Pancreas (tissue), 10 donors: ENCODE measurements around the gene F5. TPM values are rescaled to one million over a fixed set of nuclear protein-coding genes. Genes with fewer than 3 reads are reported as not detected.

Experiments
- ATAC-seq, 4 donors: fragments of 200-7000 bp; cut with Tn5 transposase; one replicate each; pipeline versions ENCODE4 v1.8.0 to v1.9.1; 2020; ENCODE audit warnings: mild to moderate bottlenecking in 4 of 4, moderate library complexity in 4 of 4
- DNase-seq, 6 donors: peaks; one replicate each; pipeline ENCODE4 v3.0.0-alpha.2; 2020
- FAIRE-seq: peaks from 2 replicates; lab custom pipeline; 2012; peaks lifted over from hg19 to GRCh38; lab: Jason Lieb, UNC
- H3K27ac ChIP-seq, 4 donors: fragments of 200-600 bp; sonication (generic); 1 replicate in 3 of 4; 2 replicates in 1 of 4; pipeline versions ENCODE4 v1.5.0 to v1.8.0; 2020
- H3K27me3 ChIP-seq, 4 donors: fragments of 200-600 bp; one replicate each; pipeline ENCODE4 v1.8.0; 2021
- H3K36me3 ChIP-seq, 3 donors: fragments of 200-600 bp; sonication (generic) in 1 of 3; one replicate each; pipeline versions ENCODE4 v1.5.0 to v1.8.0; 2020 to 2021
- H3K4me1 ChIP-seq, 3 donors: fragments of 200-600 bp; one replicate each; pipeline ENCODE4 v1.8.0; 2021
- H3K4me3 ChIP-seq, 4 donors: fragments of 200-600 bp; sonication (generic) in 2 of 4; one replicate each; pipeline versions ENCODE4 v1.5.0 to v1.8.0; 2020 to 2021
- H3K9me3 ChIP-seq, 4 donors: fragments of 200-600 bp; one replicate each; pipeline ENCODE4 v1.8.0; 2021
- WGBS, 2 donors: extraction: QIAGEN DNeasy Blood & Tissue Kit; methylation state at CpG; one replicate each; pipeline ENCODE4 v1.1.7; 2013; 5-methylcytosine and 5-hydroxymethylcytosine counted together
- intact Hi-C, 3 donors: fragments of 100-400 bp; cut with DNase I; formaldehyde crosslinking; loops; one replicate each; pipeline versions ENCODE4 v1.11.1 to v1.14.2; 2022
- polyA plus RNA-seq, 2 donors: library from polyadenylated mRNA; stranded (reverse); fragments of 200-250 nt; gene quantifications; one replicate each; pipeline ENCODE4 v1.2.3, GENCODE V29; 2013
- total RNA-seq, 6 donors: library from RNA; stranded (reverse); fragmentation: NEBNext Ultra II Directional in 4 of 6; extraction: Animal tissue kit (Norgen Biotek cat#: 25700) in 4 of 6; gene quantifications; one replicate each; pipeline versions ENCODE4 v1.2.1 to v1.2.4, GENCODE V29; 2021 to 2023
- TF ChIP-seq, protein P1 (sequence below), 4 donors: fragments of 200-600 bp; sonication (generic) in 3 of 4; IDR thresholded peaks; one replicate each; pipeline versions ENCODE4 v1.5.0 to v1.8.0; 2021; ENCODE audit warnings: antibody characterized with exemption in 4 of 4
- donor health status: healthy with polysubstance abuse.
- donor health status: DM: no; HTN: no; CAD: no; lungs with moderate emphysema.
- donor health status: DM: no; HTN: no; CAD: no.
- donor health status: control.
- donor health status: control.
- donor health status: Bipolar disorder and iron deficiency.
- donor health status: DM: yes; HTN: yes; CAD: no.
- donor health status: DM: no; HTN: no; CAD: no.
- donor health status: DM: no; HTN: no; CAD: no.
- donor health status: DM: yes; HTN: yes; CAD: no.

Gene F5
- total and polyA plus RNA-seq, 8 donors: 0.94 to 9.0 (median 5.9) TPM

DNA sequence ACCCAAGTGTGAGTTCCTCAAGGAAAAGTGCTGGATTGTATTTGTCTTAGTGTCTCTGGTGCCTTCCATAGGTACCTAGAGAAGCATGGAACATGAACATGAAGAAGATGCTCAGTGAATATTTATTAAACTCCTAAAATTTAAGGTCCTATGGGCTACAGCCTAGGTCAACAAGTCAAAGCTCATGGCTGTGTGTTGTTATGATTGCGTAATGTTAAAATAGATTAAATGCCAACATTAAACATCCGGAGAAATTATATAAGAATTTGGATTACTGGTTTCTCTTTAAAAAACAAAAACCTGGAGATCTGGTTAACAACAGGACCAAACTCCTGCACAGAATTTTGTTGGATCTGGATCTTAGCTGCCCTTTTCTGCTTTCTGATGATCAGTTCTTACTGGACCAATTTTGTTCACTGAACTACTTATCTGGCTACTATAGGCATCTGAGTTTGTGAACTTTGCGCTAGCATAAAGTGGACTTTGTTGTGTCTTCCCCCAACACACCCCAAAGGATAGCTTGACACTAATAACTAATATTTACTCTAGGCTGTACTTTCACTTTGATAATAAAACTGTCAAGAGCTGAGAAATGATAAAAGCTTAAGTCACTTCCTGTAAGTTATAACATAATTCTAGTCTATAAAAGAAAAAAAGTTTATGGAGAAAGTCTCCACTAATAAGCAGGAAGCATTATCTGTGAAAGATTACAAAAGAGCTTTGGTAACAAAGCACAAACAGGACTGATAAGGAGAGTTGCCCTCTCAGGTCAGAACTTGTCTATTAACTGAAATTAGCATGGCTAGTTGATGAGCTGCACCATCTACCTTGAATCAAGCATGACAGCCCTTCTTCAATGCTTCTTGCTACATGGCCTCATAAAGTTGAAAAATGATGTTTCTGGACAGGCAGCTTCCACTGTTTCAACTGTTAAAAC, 20.7 kb downstream of the F5 start:
- Histone ChIP-seq H3K4me1 (peaks cover 12 to 36% (median 14%) of the 10 kb centered on the region in 3 donors), H3K27me3 (no peaks in the 10 kb centered on the region), H3K36me3 (no peaks in the 10 kb centered on the region), H3K27ac (peak overlapping the region in 2 of 4 donors; percentile 39 to 60), H3K4me3 (no peak overlapping the region), H3K9me3 (no peaks in the 10 kb centered on the region)
- intact Hi-C loops: no loop called here
- WGBS, 2 donors: 47 to 49% methylated on average over 3 of the region's 3 CpGs
- FAIRE-seq (no peak), ATAC-seq (peak in 3 of 4 donors; percentile 66 to 75 (median 70)), DNase-seq (no peak)
- TF ChIP-seq, protein P1, sequence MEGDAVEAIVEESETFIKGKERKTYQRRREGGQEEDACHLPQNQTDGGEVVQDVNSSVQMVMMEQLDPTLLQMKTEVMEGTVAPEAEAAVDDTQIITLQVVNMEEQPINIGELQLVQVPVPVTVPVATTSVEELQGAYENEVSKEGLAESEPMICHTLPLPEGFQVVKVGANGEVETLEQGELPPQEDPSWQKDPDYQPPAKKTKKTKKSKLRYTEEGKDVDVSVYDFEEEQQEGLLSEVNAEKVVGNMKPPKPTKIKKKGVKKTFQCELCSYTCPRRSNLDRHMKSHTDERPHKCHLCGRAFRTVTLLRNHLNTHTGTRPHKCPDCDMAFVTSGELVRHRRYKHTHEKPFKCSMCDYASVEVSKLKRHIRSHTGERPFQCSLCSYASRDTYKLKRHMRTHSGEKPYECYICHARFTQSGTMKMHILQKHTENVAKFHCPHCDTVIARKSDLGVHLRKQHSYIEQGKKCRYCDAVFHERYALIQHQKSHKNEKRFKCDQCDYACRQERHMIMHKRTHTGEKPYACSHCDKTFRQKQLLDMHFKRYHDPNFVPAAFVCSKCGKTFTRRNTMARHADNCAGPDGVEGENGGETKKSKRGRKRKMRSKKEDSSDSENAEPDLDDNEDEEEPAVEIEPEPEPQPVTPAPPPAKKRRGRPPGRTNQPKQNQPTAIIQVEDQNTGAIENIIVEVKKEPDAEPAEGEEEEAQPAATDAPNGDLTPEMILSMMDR (IDR thresholded peaks at IDR 0.05): no peak

DNA sequence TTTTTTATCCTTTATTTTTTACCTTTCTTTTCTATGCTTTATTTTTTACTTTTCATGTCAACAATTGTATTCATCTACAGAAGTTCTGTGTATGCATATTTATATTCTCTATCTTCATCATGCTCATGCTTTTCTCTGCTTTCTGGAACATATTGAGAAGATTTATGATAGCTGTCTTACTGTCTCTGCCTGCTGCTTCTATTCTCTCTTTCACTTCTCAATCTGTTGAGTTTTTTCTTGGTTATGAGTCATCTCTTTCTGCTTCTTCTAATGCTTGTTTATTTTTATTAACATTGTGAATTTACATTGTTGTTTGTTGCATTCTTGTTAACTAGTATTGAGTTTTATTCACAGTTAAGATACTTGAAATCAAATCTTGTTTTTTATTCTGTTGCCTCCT, 22.6 kb downstream of the F5 start:
- TF ChIP-seq, protein P1 (IDR thresholded peaks at IDR 0.05): no peak
- no peak for ATAC-seq
- H3K4me1 ChIP-seq: peaks cover 0 to 19% (median 0%) of the 10 kb centered on the region in 3 donors
- H3K4me3 ChIP-seq: no peak overlapping the region
- no peaks in the 10 kb centered on the region for H3K9me3 ChIP-seq
- no peak for FAIRE-seq
- no peak overlapping the region for H3K27ac ChIP-seq
- H3K27me3 ChIP-seq: no peaks in the 10 kb centered on the region
- H3K36me3 ChIP-seq: no peaks in the 10 kb centered on the region
- intact Hi-C loops: no loop called here
- no peak for DNase-seq

DNA sequence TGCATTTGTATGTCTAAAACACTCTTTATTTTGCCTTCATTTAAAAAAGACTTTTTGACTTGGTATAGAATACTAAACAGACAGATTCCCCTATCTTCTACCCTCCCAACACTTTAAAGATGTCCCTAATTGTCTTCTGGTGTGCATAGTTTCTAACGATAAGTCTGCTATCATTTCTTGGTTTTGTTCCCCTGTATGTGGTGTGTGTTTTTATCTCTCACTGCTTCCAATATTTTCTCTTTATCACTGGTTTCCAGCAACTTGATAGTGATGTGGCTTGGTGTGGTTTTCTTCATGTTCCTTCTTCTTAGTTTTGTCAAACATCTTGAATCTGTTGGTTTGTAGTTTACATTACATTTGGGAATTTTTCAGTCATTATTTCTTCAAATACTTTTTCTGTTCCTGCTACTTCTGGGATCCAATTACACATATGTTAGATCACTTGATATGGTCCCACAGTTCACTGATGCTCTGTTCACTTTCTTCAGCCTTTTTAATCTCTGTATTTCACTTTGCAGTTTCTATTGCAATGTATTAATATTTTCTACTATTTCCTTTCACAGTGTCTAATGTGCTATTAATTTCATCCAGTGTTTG, 23.2 kb downstream of the F5 start:
- peaks cover 0 to 15% (median 0%) of the 10 kb centered on the region in 3 donors for H3K4me1 ChIP-seq
- H3K9me3 ChIP-seq: no peaks in the 10 kb centered on the region
- no peak for FAIRE-seq
- no peak for DNase-seq
- intact Hi-C loops: no loop called here
- no peak overlapping the region for H3K27ac ChIP-seq
- 73 to 92% methylated on average over 1 of the region's 1 CpG for WGBS, 2 donors
- no peak overlapping the region for H3K4me3 ChIP-seq
- ATAC-seq: no peak
- TF ChIP-seq, protein P1 (IDR thresholded peaks at IDR 0.05): no peak
- no peaks in the 10 kb centered on the region for H3K36me3 ChIP-seq
- H3K27me3 ChIP-seq: no peaks in the 10 kb centered on the region

DNA sequence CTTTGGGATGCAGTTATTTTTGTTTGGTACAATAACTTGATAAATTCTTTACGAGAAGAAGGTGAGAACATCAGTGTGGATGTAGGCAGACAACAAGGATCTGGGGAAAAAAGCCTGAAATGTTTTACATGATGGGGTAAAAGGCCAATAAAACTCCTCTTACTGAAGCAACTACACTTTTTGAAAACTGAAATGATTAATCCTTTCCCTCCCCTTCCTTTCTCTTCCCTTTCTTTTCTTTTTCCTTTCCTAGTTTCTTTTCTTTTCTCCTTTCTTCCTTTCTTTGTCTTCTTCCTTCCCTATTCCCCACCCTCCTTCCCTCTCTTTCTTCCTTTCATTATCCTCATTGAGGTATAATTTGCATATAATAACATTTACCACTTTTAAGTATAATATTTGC, 24.6 kb downstream of the F5 start:
- FAIRE-seq (no peak), ATAC-seq (no peak), DNase-seq (no peak)
- H3K36me3 ChIP-seq: no peaks in the 10 kb centered on the region
- H3K4me3 ChIP-seq: no peak overlapping the region
- 73 to 87% methylated on average over 1 of the region's 1 CpG for WGBS, 2 donors
- no peaks in the 10 kb centered on the region for H3K9me3 ChIP-seq
- no peak overlapping the region for H3K27ac ChIP-seq
- peaks cover 0 to 13% (median 0%) of the 10 kb centered on the region in 3 donors for H3K4me1 ChIP-seq
- H3K27me3 ChIP-seq: no peaks in the 10 kb centered on the region
- TF ChIP-seq, protein P1 (IDR thresholded peaks at IDR 0.05): no peak
- intact Hi-C loops: no loop called here
